Stimulated activated CD8-positive, alpha-beta memory T cell treated with anti-CD3 and anti-CD28 coated beads, Interleukin-7, amount 100 ng/mL, for 1 hour (primary cell): ENCODE data around the gene APOA4.

Source experiments
- DNase-seq, 2 donors: peaks; one replicate each; pipeline ENCODE4 v3.0.0-alpha.2; 2020; ENCODE audit warnings: low read depth in 2 of 2

APOA4 gene

GRCh38 chr11:116776522-116776984 lies 46.6 kb downstream of the APOA4 start:
- no peak for DNase-seq

GRCh38 chr11:116775975-116776374 lies 47.1 kb downstream of the APOA4 start:
- no peak for DNase-seq

DNA sequence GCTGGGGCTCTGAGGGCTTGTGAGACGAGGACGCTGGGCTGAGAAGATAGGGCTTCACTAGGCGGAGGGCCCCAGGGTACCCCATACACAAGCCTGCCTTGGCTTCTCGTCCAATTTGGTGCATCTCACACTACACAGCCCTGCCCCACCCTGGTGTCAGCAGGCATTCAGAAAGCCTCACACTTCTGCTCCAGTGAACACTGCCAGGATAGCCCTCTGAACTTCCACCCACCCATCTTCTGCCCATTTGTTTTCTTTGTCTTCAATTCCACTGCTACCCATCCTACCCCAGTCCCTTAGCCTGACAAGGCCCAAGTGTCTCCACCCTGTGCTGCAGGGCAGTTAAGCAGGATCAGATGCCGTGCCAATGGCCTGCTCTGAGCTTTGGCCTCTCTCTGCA lies 48.4 kb downstream of the APOA4 start:
- no peak for DNase-seq

- DNase-seq: no peak
These were observed 49.7 kb downstream of the APOA4 start for GRCh38 chr11:116773203-116774097.

DNA sequence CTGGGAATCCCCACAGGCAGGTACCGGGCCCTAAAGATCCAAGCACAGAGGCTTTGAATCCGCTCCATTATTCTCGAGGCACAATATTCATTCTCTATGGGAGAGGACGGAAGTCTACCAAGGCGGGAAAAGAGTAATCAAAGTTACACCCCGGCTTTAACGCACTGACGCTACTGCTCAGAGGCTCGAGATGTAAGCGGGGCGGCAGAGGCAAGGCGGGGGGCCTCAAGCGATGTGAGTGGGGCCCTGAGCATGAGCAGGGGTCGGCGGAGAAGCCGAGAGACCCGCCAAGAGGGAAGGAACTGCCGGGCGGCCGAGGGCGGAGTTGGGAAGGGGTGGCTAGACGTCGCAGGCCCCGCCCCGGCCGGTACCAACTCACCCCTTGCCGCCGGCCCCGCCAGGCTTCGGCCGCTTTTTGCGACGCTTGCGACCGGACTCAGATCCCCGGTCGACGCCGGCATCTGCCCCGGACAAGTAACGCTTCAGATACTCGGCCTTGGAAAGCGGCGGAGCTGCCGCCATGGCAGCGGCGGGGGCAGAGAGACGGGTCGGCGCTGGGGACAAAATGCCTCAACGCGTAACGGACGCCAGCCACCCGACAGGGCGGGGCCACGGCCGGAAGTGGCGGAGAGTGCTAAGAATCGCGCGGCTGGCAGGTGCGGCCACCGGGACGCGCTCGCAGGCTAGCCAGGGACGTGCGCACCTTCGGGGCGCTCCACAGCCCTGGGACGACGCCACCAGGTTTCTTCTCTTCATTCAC lies 50.5 kb downstream of the APOA4 start, which contains the start of gene BUD13:
Gene BUD13 (minus strand): TSS at position 545 of the 760 bp plus-strand sequence. CDS start 23 bp downstream, at position 522.
- peak; percentile 89 to 90 for DNase-seq

DNA sequence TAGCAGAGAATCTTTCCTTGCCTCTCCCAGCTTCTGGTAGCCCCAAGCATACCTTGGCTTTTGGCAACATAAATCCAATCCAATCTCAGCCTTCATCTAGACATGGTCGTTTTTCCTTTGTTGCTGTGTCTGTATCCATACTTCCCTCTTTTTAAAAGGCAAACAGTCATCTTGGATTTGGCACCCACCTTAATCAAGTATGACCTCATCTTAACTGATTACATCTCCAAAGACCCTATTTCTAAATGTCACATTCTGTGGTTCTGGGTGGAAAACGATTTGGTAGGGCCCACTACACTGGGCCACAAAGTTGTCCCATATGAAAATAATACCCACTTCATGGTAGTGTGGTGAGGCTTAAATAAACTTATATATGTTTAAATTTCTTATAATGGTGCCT lies 51.2 kb downstream of the APOA4 start:
- no peak for DNase-seq
